Endothelial cell of umbilical vein (primary cell): ENCODE data around the gene RBM47. TPM values are rescaled to one million over a fixed set of nuclear protein-coding genes. Genes with fewer than 3 reads are reported as not detected.

Experiments used
- BruUV-seq: library from RNA; stranded (reverse); fragments of 400-500 nt; replicated peaks from 2 replicates; lab custom pipeline; 2021; lab: Mats Ljungman, UMichigan
- CTCF ChIA-PET: fragments of 300-600, 350-600 bp; sonication (Branson Sonifier 250); formaldehyde crosslinking; loops from one replicate; lab custom pipeline; 2021; ENCODE audit warnings: antibody characterized with exemption, inconsistent platforms; lab: Charles Lee
- POLR2A ChIA-PET: fragments of 300-600, 350-600 bp; sonication (Branson Sonifier 250); formaldehyde crosslinking; loops from one replicate; lab custom pipeline; 2021; ENCODE audit warnings: antibody characterized with exemption, inconsistent platforms; lab: Charles Lee
- DNase-seq: peaks from one replicate; pipeline ENCODE4 v3.0.0-alpha.2; 2011; ENCODE audit warnings: low read depth, low spot score
- FAIRE-seq: peaks from 2 replicates; lab custom pipeline; 2011; peaks lifted over from hg19 to GRCh38; lab: Jason Lieb, UNC
- H2AFZ ChIP-seq: 2 replicates; pipeline ENCODE4 v1.6.0; 2012; ENCODE audit warnings: low read depth, low read length, control low read depth, inconsistent platforms
- H3K27ac ChIP-seq: 2 replicates; pipeline ENCODE4 v1.5.1; 2011; ENCODE audit warnings: low read depth, mild to moderate bottlenecking, control low read depth, low read length, moderate library complexity; ENCODE audit not compliant: insufficient read depth
- H3K27me3 ChIP-seq, 2 experiments: 2 replicates each; pipeline versions ENCODE4 v1.6.0 to v1.6.1; 2011; ENCODE audit warnings: low read length in 2 of 2, mixed read lengths in 1 of 2; ENCODE audit not compliant: control insufficient read depth in 2 of 2, insufficient read depth in 2 of 2
- H3K36me3 ChIP-seq, 2 experiments: 2 replicates in 1 of 2; 3 replicates in 1 of 2; pipeline ENCODE4 v1.5.1; 2011; ENCODE audit warnings: low read length in 2 of 2, mild to moderate bottlenecking in 1 of 2, moderate library complexity in 1 of 2; ENCODE audit not compliant: control insufficient read depth in 2 of 2, insufficient read depth in 2 of 2; ENCODE audit errors: extremely low read depth in 1 of 2
- H3K4me1 ChIP-seq: 3 replicates; pipeline ENCODE4 v1.5.1; 2011; ENCODE audit warnings: mild to moderate bottlenecking, low read length; ENCODE audit not compliant: control insufficient read depth, insufficient read depth; ENCODE audit errors: extremely low read depth
- H3K4me2 ChIP-seq: 2 replicates; pipeline ENCODE4 v1.6.1; 2011; ENCODE audit warnings: low read length, control low read depth, mixed read lengths; ENCODE audit not compliant: insufficient read depth
- H3K4me3 ChIP-seq, 3 experiments: fragments of 200-600 bp in 1 of 3; sonication (generic), shearing (Covaris generic) in 1 of 3; replicated peaks in 1 of 3; 2 replicates each; pipeline ENCODE4 v1.5.1; 2011 to 2016; ENCODE audit warnings: control low read depth in 3 of 3, low read length in 3 of 3, mild to moderate bottlenecking in 2 of 3, inconsistent platforms in 1 of 3, low read depth in 1 of 3, moderate library complexity in 1 of 3; ENCODE audit not compliant: insufficient read depth in 1 of 3
- H3K79me2 ChIP-seq: 2 replicates; pipeline ENCODE4 v1.6.0; 2012; ENCODE audit warnings: low read length, inconsistent platforms; ENCODE audit not compliant: control insufficient read depth, insufficient read depth
- H3K9ac ChIP-seq: replicated peaks from 2 replicates; pipeline ENCODE3; 2011; ENCODE audit warnings: low read length, control low read depth; ENCODE audit not compliant: insufficient read depth; ENCODE audit errors: extremely low read depth
- H3K9me1 ChIP-seq: replicated peaks from 3 replicates; pipeline ENCODE4 v1.6.0; 2011; ENCODE audit warnings: mild to moderate bottlenecking, low read length; ENCODE audit not compliant: control insufficient read depth, insufficient read depth; ENCODE audit errors: extremely low read depth
- H3K9me3 ChIP-seq: replicated peaks from 2 replicates; pipeline ENCODE4 v1.5.1; 2012; ENCODE audit warnings: low read length, inconsistent platforms; ENCODE audit not compliant: control insufficient read depth, insufficient read depth
- H4K20me1 ChIP-seq: replicated peaks from 2 replicates; pipeline ENCODE3; 2011; ENCODE audit warnings: mild to moderate bottlenecking, low read length; ENCODE audit not compliant: control insufficient read depth, insufficient read depth; ENCODE audit errors: extremely low read depth
- EZH2 ChIP-seq: IDR thresholded peaks from 2 replicates; pipeline ENCODE4 v1.6.1; 2012; ENCODE audit warnings: borderline replicate concordance, low read depth, mild to moderate bottlenecking, moderate library complexity, low read length, inconsistent platforms; ENCODE audit not compliant: severe bottlenecking
- FOS ChIP-seq: IDR thresholded peaks from 2 replicates; pipeline ENCODE4 v1.6.1; 2011; ENCODE audit warnings: mild to moderate bottlenecking, low read length, moderate library complexity, borderline replicate concordance; ENCODE audit not compliant: insufficient read depth
- GATA2 ChIP-seq: IDR thresholded peaks from 2 replicates; pipeline ENCODE4 v1.7.0; 2011; ENCODE audit warnings: low read depth, mild to moderate bottlenecking, moderate library complexity, mixed read lengths, low read length; ENCODE audit not compliant: insufficient read length, insufficient read depth
- MYC ChIP-seq: IDR thresholded peaks from one replicate; pipeline ENCODE4 v1.6.1; 2011; ENCODE audit warnings: mild to moderate bottlenecking, low read depth, low read length
- POLR2A ChIP-seq: IDR thresholded peaks from 2 replicates; pipeline ENCODE4 v1.6.1; 2012; ENCODE audit warnings: low read depth, mild to moderate bottlenecking, control low read depth, low read length
- POLR2AphosphoS5 ChIP-seq: IDR thresholded peaks from 2 replicates; pipeline ENCODE4 v1.6.1; 2012; ENCODE audit warnings: low read depth, mild to moderate bottlenecking, control low read depth, low read length, moderate library complexity; ENCODE audit not compliant: insufficient read depth
- dilution Hi-C: fragments of 300-500 bp; cut with MboI; formaldehyde crosslinking; loops from one replicate; pipeline ENCODE4 v1.15.0; 2019; ENCODE audit warnings: low sequenced_read_pairs; ENCODE audit not compliant: extremely low pct_ligation_motif_present
- intact Hi-C: fragments of 100-400 bp; cut with micrococcal nuclease; formaldehyde crosslinking; loops from one replicate; pipeline ENCODE4 v1.10.0; 2022
- polyA plus RNA-seq, 4 experiments: library from polyadenylated mRNA; depleted of rRNA in 3 of 4; stranded (reverse) in 3 of 4; unstranded in 1 of 4; fragments of >200 nt; gene quantifications; 2 replicates each; pipeline versions ENCODE4 v1.2.1 to v1.2.3, GENCODE V29; 2011 to 2012; ENCODE audit warnings: missing spikeins in 1 of 4
- total RNA-seq: library from RNA; stranded (reverse); gene quantifications from 2 replicates; pipeline ENCODE4 v1.2.3, GENCODE V29; 2021
- TF ChIP-seq, protein P1 (sequence below), 2 donors: IDR thresholded peaks; 1 replicate in 1 of 2; 2 replicates in 1 of 2; pipeline ENCODE4 v1.5.1; 2011; ENCODE audit warnings: low read length in 2 of 2, mild to moderate bottlenecking in 2 of 2, moderate library complexity in 2 of 2, control low read depth in 1 of 2, inconsistent platforms in 1 of 2, low read depth in 1 of 2; ENCODE audit not compliant: insufficient read depth in 1 of 2; ENCODE audit errors: extremely low read depth in 1 of 2
- TF ChIP-seq, protein P2 (sequence below): IDR thresholded peaks from 2 replicates; pipeline ENCODE4 v1.6.1; 2011; ENCODE audit not compliant: insufficient read depth, insufficient read length

The RBM47 gene
- total and polyA plus RNA-seq, 2 donors (not counting 3 experiments of a cell fraction or from before 2014, with no cell fraction given), result not detected

GRCh38 chr4:40399578-40399977 lies 230.1 kb downstream of the RBM47 start:
- H3K4me2 ChIP-seq, result no peak overlapping the region
- dilution Hi-C loops, result no loop called here
- no peaks in the 10 kb centered on the region for H3K9me3 ChIP-seq
- no peak overlapping the region for H2AFZ ChIP-seq
- BruUV-seq, result no TSS peak
- CTCF ChIA-PET, result no interaction called here
- no peak overlapping the region for H3K4me3 ChIP-seq
- H3K27ac ChIP-seq, result no peak overlapping the region
- TF ChIP-seq, protein P1, sequence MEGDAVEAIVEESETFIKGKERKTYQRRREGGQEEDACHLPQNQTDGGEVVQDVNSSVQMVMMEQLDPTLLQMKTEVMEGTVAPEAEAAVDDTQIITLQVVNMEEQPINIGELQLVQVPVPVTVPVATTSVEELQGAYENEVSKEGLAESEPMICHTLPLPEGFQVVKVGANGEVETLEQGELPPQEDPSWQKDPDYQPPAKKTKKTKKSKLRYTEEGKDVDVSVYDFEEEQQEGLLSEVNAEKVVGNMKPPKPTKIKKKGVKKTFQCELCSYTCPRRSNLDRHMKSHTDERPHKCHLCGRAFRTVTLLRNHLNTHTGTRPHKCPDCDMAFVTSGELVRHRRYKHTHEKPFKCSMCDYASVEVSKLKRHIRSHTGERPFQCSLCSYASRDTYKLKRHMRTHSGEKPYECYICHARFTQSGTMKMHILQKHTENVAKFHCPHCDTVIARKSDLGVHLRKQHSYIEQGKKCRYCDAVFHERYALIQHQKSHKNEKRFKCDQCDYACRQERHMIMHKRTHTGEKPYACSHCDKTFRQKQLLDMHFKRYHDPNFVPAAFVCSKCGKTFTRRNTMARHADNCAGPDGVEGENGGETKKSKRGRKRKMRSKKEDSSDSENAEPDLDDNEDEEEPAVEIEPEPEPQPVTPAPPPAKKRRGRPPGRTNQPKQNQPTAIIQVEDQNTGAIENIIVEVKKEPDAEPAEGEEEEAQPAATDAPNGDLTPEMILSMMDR (IDR thresholded peaks at IDR 0.05; ENCODE audit: extremely low read depth in 1 of 2, insufficient read depth in 1 of 2, low read depth in 1 of 2, low read length in 2 of 2), result no peak
- TF ChIP-seq MYC (no peak), POLR2A (no peak), FOS (no peak), POLR2AphosphoS5 (no peak), GATA2 (no peak), EZH2 (no peak)
- TF ChIP-seq, protein P2, sequence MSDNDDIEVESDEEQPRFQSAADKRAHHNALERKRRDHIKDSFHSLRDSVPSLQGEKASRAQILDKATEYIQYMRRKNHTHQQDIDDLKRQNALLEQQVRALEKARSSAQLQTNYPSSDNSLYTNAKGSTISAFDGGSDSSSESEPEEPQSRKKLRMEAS, result no peak
- intact Hi-C loops, result no loop called here
- no peaks in the 10 kb centered on the region for H3K79me2 ChIP-seq
- no peaks in the 10 kb centered on the region for H3K9me1 ChIP-seq
- no peaks in the 10 kb centered on the region for H4K20me1 ChIP-seq
- H3K27me3 ChIP-seq, result no peaks in the 10 kb centered on the region
- H3K36me3 ChIP-seq, result no peaks in the 10 kb centered on the region
- FAIRE-seq (no peak), DNase-seq (no peak)
- no peak overlapping the region for H3K9ac ChIP-seq
- no peaks in the 10 kb centered on the region for H3K4me1 ChIP-seq
- POLR2A ChIA-PET, result no interaction called here
